Hepatocyte (in vitro differentiated cells): ENCODE results near the gene EPO. TPM values are rescaled to one million over a fixed set of nuclear protein-coding genes. Genes with fewer than 3 reads are reported as not detected.
A peak's percentile ranks its signal among the peaks of the same experiment; 100 is the strongest.
"Not testable (repeated sequence)": the region's sequence is repeated elsewhere in the genome, so short reads cannot be mapped to it uniquely, and the experiment has no call there.

Source experiments
- DNase-seq: peaks from one replicate; pipeline ENCODE4 v3.0.0-alpha.2; 2016; ENCODE audit warnings: low spot score
- H2AFZ ChIP-seq: fragments of 200-600 bp; sonication (generic); 2 replicates; pipeline ENCODE4 v1.6.0; 2016; ENCODE audit warnings: antibody characterized with exemption, mild to moderate bottlenecking
- H3K27ac ChIP-seq: fragments of 200-600 bp; sonication (generic); 2 replicates; pipeline ENCODE4 v1.5.1; 2016; ENCODE audit warnings: mild to moderate bottlenecking
- H3K27me3 ChIP-seq: fragments of 200-600 bp; sonication (generic); 2 replicates; pipeline ENCODE4 v1.6.1; 2016
- H3K36me3 ChIP-seq: fragments of 200-600 bp; sonication (generic); replicated peaks from 2 replicates; pipeline ENCODE4 v1.5.1; 2016; ENCODE audit warnings: low read depth; ENCODE audit not compliant: insufficient read depth
- H3K4me1 ChIP-seq: fragments of 200-600 bp; sonication (generic); 2 replicates; pipeline ENCODE4 v1.5.1; 2016; ENCODE audit warnings: mild to moderate bottlenecking, moderate library complexity; ENCODE audit not compliant: insufficient read depth
- H3K4me2 ChIP-seq: fragments of 200-600 bp; sonication (generic); 2 replicates; pipeline ENCODE4 v1.6.0; 2016
- H3K4me3 ChIP-seq: fragments of 200-600 bp; sonication (generic); 2 replicates; pipeline ENCODE4 v1.5.1; 2016; ENCODE audit warnings: mild to moderate bottlenecking
- H3K79me2 ChIP-seq: fragments of 200-600 bp; sonication (generic); 2 replicates; pipeline ENCODE4 v1.6.0; 2017; ENCODE audit warnings: mild to moderate bottlenecking
- H3K9me2 ChIP-seq: fragments of 200-600 bp; sonication (generic); replicated peaks from 2 replicates; pipeline ENCODE4 v1.6.0; 2017; ENCODE audit warnings: mild to moderate bottlenecking; ENCODE audit not compliant: insufficient read depth
- H3K9me3 ChIP-seq: fragments of 200-600 bp; sonication (generic); 2 replicates; pipeline ENCODE4 v1.5.1; 2016; ENCODE audit warnings: low read depth, mild to moderate bottlenecking
- H4K20me1 ChIP-seq: fragments of 200-600 bp; sonication (generic); 2 replicates; pipeline ENCODE4 v1.6.0; 2016; ENCODE audit warnings: mild to moderate bottlenecking; ENCODE audit not compliant: insufficient read depth, poor library complexity, severe bottlenecking
- CTCF ChIP-seq: fragments of 200-600 bp; sonication (generic); IDR thresholded peaks from 2 replicates; pipeline ENCODE4 v1.5.1; 2016; ENCODE audit warnings: antibody characterized with exemption, mild to moderate bottlenecking; ENCODE audit not compliant: poor library complexity
- EZH2 ChIP-seq: fragments of 200-600 bp; sonication (generic); IDR thresholded peaks from 2 replicates; pipeline ENCODE4 v1.6.1; 2016; ENCODE audit warnings: antibody characterized with exemption, mild to moderate bottlenecking, borderline replicate concordance
- EZH2phosphoT487 ChIP-seq: fragments of 200-600 bp; sonication (generic); IDR thresholded peaks from one replicate; pipeline ENCODE4 v1.6.1; 2018; ENCODE audit warnings: antibody characterized with exemption, mild to moderate bottlenecking, low read depth, moderate library complexity; ENCODE audit not compliant: unreplicated experiment, severe bottlenecking
- WGBS: methylation state at CpG from one replicate; pipeline ENCODE4 v1.1.6; 2016; ENCODE audit warnings: low lambda C conversion rate; ENCODE audit errors: missing lambda C conversion rate; 5-methylcytosine and 5-hydroxymethylcytosine counted together
- polyA plus RNA-seq: library from polyadenylated mRNA; unstranded; fragments of >200 nt; fragmentation: Nextera tagmentation; extraction: Ambion mirVana; gene quantifications from 2 replicates; pipeline ENCODE4 v1.2.1, GENCODE V29; 2016
- total RNA-seq: library from RNA; depleted of rRNA; stranded (reverse); fragments of >200 nt; gene quantifications from 2 replicates; pipeline ENCODE4 v1.2.3, GENCODE V29; 2014

The EPO gene
- total and polyA plus RNA-seq, 2 experiments from 2014 or later, result 1.3 TPM; not detected in 1

- Histone ChIP-seq H3K27ac (no peak overlapping the region), H3K4me2 (no peak overlapping the region)
- no peak for DNase-seq
These were observed 24.1 kb upstream of the EPO start for GRCh38 chr7:100696123-100696521.

GRCh38 chr7:100699018-100699417 is 21.2 kb upstream of the EPO start:
- Histone ChIP-seq H2AFZ (no peak overlapping the region), H3K27me3 (no peaks in the 10 kb centered on the region), H4K20me1 (no peaks in the 10 kb centered on the region), H3K4me3 (no peak overlapping the region), H3K27ac (no peak overlapping the region), H3K36me3 (no peaks in the 10 kb centered on the region), H3K4me1 (peaks cover 6% of the 10 kb centered on the region), H3K9me3 (no peaks in the 10 kb centered on the region), H3K9me2 (no peaks in the 10 kb centered on the region), H3K4me2 (no peak overlapping the region), H3K79me2 (no peaks in the 10 kb centered on the region)
- no peak for DNase-seq
- 73% methylated on average over 6 of the region's 6 CpGs for WGBS
- TF ChIP-seq EZH2phosphoT487 (no peak), EZH2 (no peak), CTCF (no peak)

More at GRCh38 chr7:100696123-100696521, 24.1 kb upstream of the EPO start:
- Histone ChIP-seq H3K36me3 (no peaks in the 10 kb centered on the region), H4K20me1 (peaks cover 24% of the 10 kb centered on the region), H3K79me2 (peaks cover 25% of the 10 kb centered on the region), H2AFZ (peak overlapping the region; percentile 42), H3K27me3 (no peaks in the 10 kb centered on the region), H3K4me3 (no peak overlapping the region), H3K4me1 (peaks cover 18% of the 10 kb centered on the region), H3K9me2 (no peaks in the 10 kb centered on the region), H3K9me3 (no peaks in the 10 kb centered on the region)
- TF ChIP-seq CTCF, result no peak
- TF ChIP-seq EZH2phosphoT487, result no peak
- no peak for TF ChIP-seq EZH2
- WGBS, result 90% methylated on average over 6 of the region's 6 CpGs

- H3K4me3 ChIP-seq, H3K4me2 ChIP-seq: not testable (repeated sequence)
- 88% methylated on average over 3 of the region's 3 CpGs for WGBS
These were observed 19.2 kb upstream of the EPO start for GRCh38 chr7:100701089-100701488.

GRCh38 chr7:100705320-100705752 is 14.9 kb upstream of the EPO start:
- Histone ChIP-seq H4K20me1 (no peaks in the 10 kb centered on the region), H3K4me2 (peak overlapping the region; percentile 95), H3K4me3 (peak overlapping the region; percentile 53), H3K4me1 (peaks cover 12% of the 10 kb centered on the region), H3K79me2 (peaks cover 17% of the 10 kb centered on the region), H3K36me3 (no peaks in the 10 kb centered on the region), H3K9me2 (no peaks in the 10 kb centered on the region), H3K27me3 (no peaks in the 10 kb centered on the region), H2AFZ (peak overlapping the region; percentile 79), H3K27ac (peak overlapping the region; percentile 94), H3K9me3 (no peaks in the 10 kb centered on the region)
- WGBS, result 0% methylated on average over 18 of the region's 25 CpGs
- peak; percentile 86 for DNase-seq
- TF ChIP-seq EZH2phosphoT487, result no peak
- TF ChIP-seq CTCF, result peak; percentile 95

More at GRCh38 chr7:100701089-100701488, 19.2 kb upstream of the EPO start:
- not testable (repeated sequence) for H3K27ac ChIP-seq, H3K79me2 ChIP-seq, H3K4me1 ChIP-seq, DNase-seq, H2AFZ ChIP-seq, H3K9me3 ChIP-seq, H3K36me3 ChIP-seq, H3K27me3 ChIP-seq, H3K9me2 ChIP-seq, H4K20me1 ChIP-seq
